Stomach (tissue), 9 donors: Measurements from ENCODE around the gene THTPA. TPM values are rescaled to one million over a fixed set of nuclear protein-coding genes. Genes with fewer than 3 reads are reported as not detected.
"Not testable (repeated sequence)": the region's sequence is repeated elsewhere in the genome, so short reads cannot be mapped to it uniquely, and the experiment has no call there.

Experiments used
- DNase-seq, 2 donors: peaks; one replicate each; pipeline versions ENCODE4 v3.0.0 to v3.0.0-alpha.2; 2013 to 2019
- H3K27ac ChIP-seq, 5 donors: fragments of 200-600 bp in 4 of 5; sonication (generic) in 4 of 5; one replicate each; pipeline ENCODE4 v1.5.1; 2013 to 2019; ENCODE audit warnings: mild to moderate bottlenecking in 1 of 5, moderate library complexity in 1 of 5
- H3K27me3 ChIP-seq, 3 donors: fragments of 200-600 bp; sonication (generic); one replicate each; pipeline ENCODE4 v1.5.1; 2017 to 2019; ENCODE audit warnings: mixed run types in 1 of 3
- H3K36me3 ChIP-seq, 4 donors: fragments of 200-600 bp; sonication (generic); 1 replicate in 3 of 4; 2 replicates in 1 of 4; pipeline ENCODE4 v1.5.1; 2016 to 2019
- H3K4me1 ChIP-seq, 4 donors: fragments of 200-600 bp; sonication (generic); one replicate each; pipeline ENCODE4 v1.5.1; 2016 to 2019
- H3K4me3 ChIP-seq, 4 donors: fragments of 200-600 bp; sonication (generic) in 3 of 4; one replicate each; pipeline ENCODE4 v1.5.1; 2016 to 2019; ENCODE audit warnings: mild to moderate bottlenecking in 1 of 4
- H3K9me3 ChIP-seq, 4 donors: fragments of 200-600 bp; sonication (generic); one replicate each; pipeline ENCODE4 v1.5.1; 2016 to 2019
- CTCF ChIP-seq, 7 experiments: fragments of 450-650 bp in 4 of 7; fragments of 200-600 bp in 3 of 7; sonication (generic) in 3 of 7; IDR thresholded peaks; one replicate each; pipeline ENCODE4 v1.5.1; 2016 to 2019; ENCODE audit warnings: antibody characterized with exemption in 7 of 7, control low read depth in 2 of 7, mild to moderate bottlenecking in 1 of 7
- EP300 ChIP-seq: sonication (generic); formaldehyde crosslinking; IDR thresholded peaks from one replicate; pipeline ENCODE4 v1.6.1; 2017; ENCODE audit warnings: antibody characterized with exemption
- POLR2A ChIP-seq, 4 donors: fragments of 450-650 bp; IDR thresholded peaks; one replicate each; pipeline ENCODE4 v1.6.1; 2016; ENCODE audit warnings: antibody characterized with exemption in 4 of 4, control low read depth in 2 of 4, mild to moderate bottlenecking in 1 of 4, moderate library complexity in 1 of 4
- POLR2AphosphoS5 ChIP-seq, 3 donors: sonication (generic); formaldehyde crosslinking; IDR thresholded peaks; one replicate each; pipeline ENCODE4 v1.6.1; 2016; ENCODE audit warnings: antibody characterized with exemption in 3 of 3
- WGBS, 5 donors: extraction: QIAGEN DNeasy Blood & Tissue Kit in 3 of 5; methylation state at CpG; one replicate each; pipeline versions ENCODE4 v1.1.5 to v1.1.7; 2013 to 2018; 5-methylcytosine and 5-hydroxymethylcytosine counted together
- intact Hi-C: fragments of 100-400 bp; cut with DNase I; formaldehyde crosslinking; loops from one replicate; pipeline ENCODE4 v1.15.1; 2023; ENCODE audit warnings: low total_unique reads
- polyA plus RNA-seq, 3 donors: library from polyadenylated mRNA; stranded (reverse); fragments of 200-250 nt; gene quantifications; one replicate each; pipeline ENCODE4 v1.2.3, GENCODE V29; 2013
- total RNA-seq, 5 donors: library from RNA; depleted of rRNA; stranded (reverse); fragments of >200 nt; gene quantifications; one replicate each; pipeline versions ENCODE4 v1.1.0 to v1.2.3, GENCODE V29; 2014 to 2016
- donor health status: healthy with polysubstance abuse.
- donor health status: Bipolar disorder and iron deficiency.
- donor health status: healthy.

The THTPA gene
- total and polyA plus RNA-seq, 8 donors, result 8.5 to 170 (median 16.3) TPM

GRCh38 chr14:23535943-23536342 lies 20.1 kb upstream of the THTPA start:
- Histone ChIP-seq H3K27me3 (no peaks in the 10 kb centered on the region), H3K9me3 (no peaks in the 10 kb centered on the region), H3K36me3 (peaks cover 0 to 11% (median 5%) of the 10 kb centered on the region in 4 donors), H3K4me3 (no peak overlapping the region), H3K27ac (no peak overlapping the region), H3K4me1 (peaks cover 0 to 10% (median 0%) of the 10 kb centered on the region in 4 donors)
- intact Hi-C loops, result no loop called here
- TF ChIP-seq POLR2AphosphoS5 (IDR thresholded peaks at IDR 0.05) (no peak), CTCF (IDR thresholded peaks at IDR 0.05) (no peak), EP300 (no peak), POLR2A (IDR thresholded peaks at IDR 0.05) (no peak)
- DNase-seq, result no peak
- WGBS, 5 donors, result 82 to 88% (median 86%) methylated on average over 4 of the region's 4 CpGs

GRCh38 chr14:23536494-23536893 lies 19.6 kb upstream of the THTPA start:
- no peaks in the 10 kb centered on the region for H3K27me3 ChIP-seq
- no peak for TF ChIP-seq CTCF (IDR thresholded peaks at IDR 0.05)
- DNase-seq, result no peak
- H3K36me3 ChIP-seq, result peaks cover 0 to 11% (median 5%) of the 10 kb centered on the region in 4 donors
- intact Hi-C loops, result no loop called here
- H3K4me3 ChIP-seq, result no peak overlapping the region
- no peaks in the 10 kb centered on the region for H3K9me3 ChIP-seq
- no peak overlapping the region for H3K27ac ChIP-seq
- 86 to 96% (median 88%) methylated on average over 2 of the region's 2 CpGs for WGBS, 5 donors
- H3K4me1 ChIP-seq, result peaks cover 0 to 10% (median 0%) of the 10 kb centered on the region in 4 donors

GRCh38 chr14:23536906-23537305 lies 19.2 kb upstream of the THTPA start:
- peaks cover 0 to 11% (median 5%) of the 10 kb centered on the region in 4 donors for H3K36me3 ChIP-seq
- DNase-seq, intact Hi-C loops, H3K27ac ChIP-seq, H3K4me1 ChIP-seq, H3K4me3 ChIP-seq, H3K9me3 ChIP-seq, H3K27me3 ChIP-seq: not testable (repeated sequence)
- 88 to 93% (median 90%) methylated on average over 6 of the region's 6 CpGs for WGBS, 5 donors

GRCh38 chr14:23537351-23538049 lies 18.6 kb upstream of the THTPA start:
- intact Hi-C loops, result no loop called here
- 56 to 67% (median 62%) methylated on average over 12 to 13 of the region's 13 CpGs for WGBS, 5 donors
- Histone ChIP-seq H3K27ac (no peak overlapping the region), H3K9me3 (no peaks in the 10 kb centered on the region), H3K4me1 (peaks cover 0 to 10% (median 0%) of the 10 kb centered on the region in 4 donors), H3K27me3 (no peaks in the 10 kb centered on the region), H3K4me3 (no peak overlapping the region), H3K36me3 (peaks cover 0 to 11% (median 5%) of the 10 kb centered on the region in 4 donors)
- no peak for TF ChIP-seq EP300
- no peak for TF ChIP-seq POLR2A (IDR thresholded peaks at IDR 0.05)
- no peak for TF ChIP-seq CTCF (IDR thresholded peaks at IDR 0.05)
- TF ChIP-seq POLR2AphosphoS5 (IDR thresholded peaks at IDR 0.05), result no peak
- DNase-seq, result no peak

- intact Hi-C loops, result no loop called here
- WGBS, 5 donors, result 67 to 74% (median 71%) methylated on average over 10 of the region's 10 CpGs
- no peak for DNase-seq
- no peak for TF ChIP-seq POLR2A (IDR thresholded peaks at IDR 0.05)
- TF ChIP-seq EP300, result no peak
- no peak for TF ChIP-seq POLR2AphosphoS5 (IDR thresholded peaks at IDR 0.05)
- no peak for TF ChIP-seq CTCF (IDR thresholded peaks at IDR 0.05)
- H3K36me3 ChIP-seq, result peaks cover 0 to 11% (median 5%) of the 10 kb centered on the region in 4 donors
- H3K4me3 ChIP-seq, result no peak overlapping the region
- H3K4me1 ChIP-seq, result peaks cover 0 to 10% (median 0%) of the 10 kb centered on the region in 4 donors
- H3K27me3 ChIP-seq, result no peaks in the 10 kb centered on the region
- no peak overlapping the region for H3K27ac ChIP-seq
- no peaks in the 10 kb centered on the region for H3K9me3 ChIP-seq
These were observed 17.9 kb upstream of the THTPA start for GRCh38 chr14:23538050-23538718.
